Fibroblast of gingiva (primary cell): ENCODE measurements around the gene TNFRSF17.
A peak's percentile ranks its signal among the peaks of the same experiment; 100 is the strongest.

ENCODE experiments used
- DNase-seq: peaks from one replicate; pipeline ENCODE4 v3.0.0-alpha.2; 2011; ENCODE audit warnings: low read depth

TNFRSF17 gene

GRCh38 chr16:12002447-12003006, 37.5 kb downstream of the TNFRSF17 start:
- DNase-seq: no peak

- no peak for DNase-seq
These were observed 41.6 kb downstream of the TNFRSF17 start for GRCh38 chr16:12006637-12007036.

DNA sequence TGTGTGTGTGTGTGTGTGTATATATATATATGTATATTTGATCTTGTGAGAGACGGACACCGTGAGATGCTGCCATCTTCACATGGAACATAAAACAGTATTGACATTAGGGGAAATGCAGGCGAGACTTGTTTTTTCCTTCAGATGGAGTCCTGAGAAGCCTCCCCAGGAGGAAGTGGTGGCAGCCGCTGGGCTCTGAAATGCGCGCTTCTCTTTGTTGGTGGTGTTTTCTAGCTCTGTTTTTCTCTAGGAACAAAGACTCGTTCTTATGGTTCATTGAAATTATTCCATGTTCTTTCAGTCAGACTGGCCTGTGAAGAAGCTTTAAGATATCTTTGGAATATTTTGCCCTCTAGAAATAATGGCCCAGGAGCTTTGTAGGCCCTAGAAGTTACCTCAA, 44.5 kb downstream of the TNFRSF17 start:
- no peak for DNase-seq

DNA sequence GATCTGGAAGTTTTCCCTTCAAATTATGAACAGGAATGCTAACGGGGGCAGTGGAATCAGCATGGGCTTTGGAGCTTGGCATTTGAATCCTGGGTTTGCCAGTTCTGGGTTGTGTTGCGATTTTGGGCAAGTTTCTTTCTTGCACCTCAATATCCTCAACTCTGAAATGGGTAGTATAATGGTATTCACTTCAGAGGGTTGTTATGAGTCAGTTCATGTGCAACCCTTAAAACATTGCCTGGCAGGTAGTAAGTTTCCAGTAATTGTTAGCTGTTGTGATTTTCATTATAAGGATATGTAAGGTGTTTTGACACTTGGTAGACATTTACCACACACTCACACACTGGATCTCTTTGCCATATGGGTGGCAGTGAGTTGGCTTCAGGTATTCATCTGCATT, 44.9 kb downstream of the TNFRSF17 start:
- DNase-seq: no peak

DNA sequence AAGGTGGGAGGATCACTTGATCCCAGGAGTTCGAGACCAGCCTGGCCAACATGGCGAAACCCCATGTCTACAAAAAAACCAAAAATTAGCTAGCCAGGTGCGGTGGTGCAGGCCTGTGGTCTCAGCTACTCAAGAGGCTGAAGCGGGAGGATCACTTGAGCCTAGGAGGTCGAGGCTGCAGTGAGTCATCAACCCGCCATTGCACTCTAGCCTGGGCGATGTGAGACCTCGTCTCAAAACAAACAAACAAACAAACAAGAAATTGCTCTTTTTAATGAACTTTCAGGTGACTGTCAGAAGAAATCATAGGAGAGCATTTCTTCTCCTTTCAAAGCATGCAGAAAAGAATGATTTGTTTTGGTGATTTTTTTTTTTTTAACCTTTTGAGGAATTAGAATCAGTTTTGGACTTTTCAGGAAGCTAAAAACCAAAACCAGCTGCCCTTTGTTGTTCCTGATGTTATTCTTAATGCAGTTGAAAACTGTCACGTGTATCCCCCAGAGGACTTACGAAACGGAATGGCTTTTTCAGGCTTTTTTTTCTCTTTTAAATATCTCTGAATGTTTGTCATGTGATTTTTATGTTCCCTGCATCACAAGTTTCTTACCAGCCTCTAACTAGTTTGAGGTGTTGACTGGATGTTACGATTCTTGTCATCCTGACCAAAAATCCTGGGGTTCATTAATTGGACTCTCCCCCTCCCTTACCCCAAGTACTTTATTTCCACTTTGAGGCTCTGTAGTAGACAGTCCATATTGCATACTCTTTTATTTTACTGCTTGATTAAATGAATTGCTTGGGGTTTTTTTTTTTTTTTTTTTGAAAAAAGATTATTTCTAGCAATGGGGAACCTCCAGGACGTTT, 45.6 kb downstream of the TNFRSF17 start:
- peak; percentile 69 for DNase-seq

DNA sequence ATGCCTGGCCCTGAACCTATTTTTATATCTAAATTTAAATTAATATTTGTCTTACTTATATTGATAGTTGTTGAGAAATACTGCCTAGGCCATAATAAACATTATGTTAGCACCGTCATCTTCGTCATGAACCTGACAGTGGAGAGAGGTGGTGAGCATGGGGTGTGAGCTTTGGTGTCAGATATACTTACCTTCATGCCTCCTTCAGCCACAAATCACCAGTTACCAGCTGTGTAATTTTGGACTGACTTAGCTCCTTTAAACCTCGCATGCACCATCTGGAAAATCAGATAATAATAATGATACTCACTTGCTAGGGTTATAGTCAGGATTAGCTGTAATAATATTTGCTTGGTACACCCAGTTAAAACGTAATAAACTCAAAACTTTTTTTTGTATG, 46.6 kb downstream of the TNFRSF17 start:
- DNase-seq: no peak

GRCh38 chr16:12016291-12016947, 51.4 kb downstream of the TNFRSF17 start:
- no peak for DNase-seq

DNA sequence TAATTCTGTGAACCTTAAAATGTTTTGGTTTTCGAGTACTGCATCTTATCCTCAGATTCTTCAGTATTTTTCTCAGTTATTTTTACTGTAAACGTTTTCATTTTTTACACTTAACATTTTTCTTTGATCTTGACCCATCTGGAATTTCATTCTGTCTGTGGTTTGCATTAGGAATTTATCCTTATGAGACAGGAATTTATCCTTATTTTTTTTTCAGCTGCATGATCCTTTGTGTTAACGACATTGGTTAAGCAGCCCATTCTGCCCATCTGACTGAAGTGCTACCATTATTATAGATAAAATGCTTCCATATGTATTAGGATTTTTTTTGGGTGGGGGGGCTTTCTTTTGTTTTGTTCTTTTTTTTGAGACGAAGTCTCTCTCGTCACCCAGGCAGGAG, 52.5 kb downstream of the TNFRSF17 start:
- DNase-seq: peak; percentile 60
